SK-N-SH (cell line): ENCODE data around the gene CRTC1. TPM values are rescaled to one million over a fixed set of nuclear protein-coding genes. Genes with fewer than 3 reads are reported as not detected.

ENCODE experiments used
- CTCF ChIA-PET: fragments of 300-600, 350-600 bp; formaldehyde crosslinking; extraction: SDS; loops from one replicate; lab custom pipeline; 2021; lab: Yijun Ruan, JAX
- POLR2A ChIA-PET: fragments of 350-600 bp; sonication (Branson Sonifier 250); formaldehyde crosslinking; extraction: SDS; loops from one replicate; lab custom pipeline; 2020; ENCODE audit warnings: antibody characterized with exemption, inconsistent platforms; lab: Yijun Ruan, JAX
- DNase-seq: peaks from one replicate; pipeline ENCODE4 v3.0.0; 2012
- H2AFZ ChIP-seq: fragments of 200-600 bp; sonication (generic); 2 replicates; pipeline ENCODE4 v1.8.1; 2016; ENCODE audit warnings: antibody characterized with exemption, mild to moderate bottlenecking, low read depth
- H3F3A ChIP-seq: fragments of 200-600 bp; sonication (generic); replicated peaks from 2 replicates; pipeline ENCODE3; 2016; ENCODE audit warnings: antibody characterized with exemption, mild to moderate bottlenecking; ENCODE audit not compliant: insufficient read depth
- H3K27ac ChIP-seq, 2 experiments: fragments of 200-500 bp in 1 of 2; fragments of 200-600 bp in 1 of 2; sonication (Bioruptor generic) in 1 of 2; sonication (generic), shearing (Covaris generic) in 1 of 2; 2 replicates each; pipeline versions ENCODE4 v1.5.1 to v1.6.1; 2014 to 2016; ENCODE audit warnings: low read depth in 2 of 2, inconsistent platforms in 1 of 2, low read length in 1 of 2, mild to moderate bottlenecking in 1 of 2, mixed read lengths in 1 of 2
- H3K27me3 ChIP-seq: fragments of 200-600 bp; sonication (generic), shearing (Covaris generic); 2 replicates; pipeline ENCODE4 v1.6.1; 2016; ENCODE audit warnings: mixed run types; ENCODE audit not compliant: insufficient read depth
- H3K36me3 ChIP-seq, 2 experiments: fragments of 200-500 bp in 1 of 2; fragments of 200-600 bp in 1 of 2; sonication (Bioruptor generic) in 1 of 2; sonication (generic) in 1 of 2; replicated peaks in 1 of 2; 2 replicates each; pipeline versions ENCODE3 to v1.5.1; 2014 to 2016; ENCODE audit warnings: low read length in 1 of 2, mild to moderate bottlenecking in 1 of 2; ENCODE audit not compliant: insufficient read depth in 2 of 2, control insufficient read depth in 1 of 2
- H3K4me1 ChIP-seq, 2 experiments: fragments of 200-500 bp in 1 of 2; fragments of 200-600 bp in 1 of 2; sonication (Bioruptor generic) in 1 of 2; sonication (generic), shearing (Covaris generic) in 1 of 2; 2 replicates each; pipeline versions ENCODE4 v1.5.1 to v1.6.1; 2014 to 2016; ENCODE audit warnings: low read depth in 1 of 2, low read length in 1 of 2, mixed run types in 1 of 2; ENCODE audit not compliant: insufficient read depth in 2 of 2, control insufficient read depth in 1 of 2
- H3K4me2 ChIP-seq: fragments of 200-600 bp; sonication (generic), shearing (Covaris generic); 2 replicates; pipeline ENCODE4 v1.6.1; 2017; ENCODE audit warnings: mixed run types
- H3K4me3 ChIP-seq, 2 experiments: fragments of 200-500 bp in 1 of 2; fragments of 200-600 bp in 1 of 2; sonication (Bioruptor generic) in 1 of 2; sonication (generic), shearing (Covaris generic) in 1 of 2; 2 replicates each; pipeline versions ENCODE4 v1.5.1 to v1.8.1; 2014 to 2016; ENCODE audit warnings: low read depth in 2 of 2, inconsistent platforms in 1 of 2, low read length in 1 of 2, mild to moderate bottlenecking in 1 of 2, mixed read lengths in 1 of 2, moderate library complexity in 1 of 2
- H3K79me2 ChIP-seq: fragments of 200-600 bp; sonication (generic); 2 replicates; pipeline ENCODE4 v1.8.1; 2017; ENCODE audit warnings: mild to moderate bottlenecking; ENCODE audit not compliant: insufficient read depth
- H3K9ac ChIP-seq: fragments of 200-600 bp; sonication (generic); 2 replicates; pipeline ENCODE4 v1.6.1; 2017; ENCODE audit warnings: mixed run types
- H3K9me2 ChIP-seq: fragments of 200-600 bp; sonication (generic); 2 replicates; pipeline ENCODE4 v1.6.1; 2017; ENCODE audit warnings: mixed run types
- H3K9me3 ChIP-seq: fragments of 200-600 bp; sonication (generic); 2 replicates; pipeline ENCODE4 v1.6.1; 2017; ENCODE audit warnings: mixed run types, mild to moderate bottlenecking, moderate library complexity
- H4K20me1 ChIP-seq: fragments of 200-600 bp; sonication (generic); 2 replicates; pipeline ENCODE4 v1.6.1; 2017; ENCODE audit warnings: mild to moderate bottlenecking, mixed run types; ENCODE audit not compliant: insufficient read depth
- CHD2 ChIP-seq: fragments of 150-350 bp; IDR thresholded peaks from 2 replicates; pipeline ENCODE4 v1.6.1; 2018; ENCODE audit warnings: low read length; ENCODE audit not compliant: partially characterized antibody
- CTCF ChIP-seq: fragments of 200-600 bp; sonication (generic); IDR thresholded peaks from 2 replicates; pipeline ENCODE4 v1.6.1; 2017; ENCODE audit warnings: antibody characterized with exemption, mild to moderate bottlenecking, moderate library complexity
- ELF1 ChIP-seq: IDR thresholded peaks from 2 replicates; pipeline ENCODE4 v1.4.0; 2012
- EZH2phosphoT487 ChIP-seq: fragments of 200-600 bp; sonication (generic); IDR thresholded peaks from 2 replicates; pipeline ENCODE4 v1.6.1; 2017; ENCODE audit warnings: low read depth, mixed run types, mild to moderate bottlenecking, antibody characterized with exemption, moderate library complexity, borderline replicate concordance
- FOXJ3 ChIP-seq: sonication (generic); formaldehyde crosslinking; IDR thresholded peaks from 2 replicates; pipeline ENCODE4 v1.5.1; 2020; ENCODE audit warnings: mild to moderate bottlenecking, missing genetic modification reagents
- FOXM1 ChIP-seq: IDR thresholded peaks from 2 replicates; pipeline ENCODE4 v1.4.0; 2012; ENCODE audit warnings: low read depth, mild to moderate bottlenecking
- GABPA ChIP-seq: IDR thresholded peaks from 2 replicates; pipeline ENCODE4 v1.4.0; 2012; ENCODE audit warnings: low read depth, mild to moderate bottlenecking
- IRF3 ChIP-seq: fragments of 150-350 bp; IDR thresholded peaks from 2 replicates; pipeline ENCODE4 v1.6.1; 2016; ENCODE audit warnings: mild to moderate bottlenecking, low read depth, low read length
- JUND ChIP-seq: IDR thresholded peaks from 2 replicates; pipeline ENCODE4 v1.4.0; 2012
- MXI1 ChIP-seq: IDR thresholded peaks from 2 replicates; pipeline ENCODE4 v1.6.1; 2012; ENCODE audit warnings: mild to moderate bottlenecking, low read depth, low read length, improper control_type of control experiment
- NRF1 ChIP-seq: IDR thresholded peaks from 2 replicates; pipeline ENCODE4 v1.6.1; 2012; ENCODE audit warnings: low read depth, mild to moderate bottlenecking, low read length
- PBX3 ChIP-seq: IDR thresholded peaks from 2 replicates; pipeline ENCODE4; 2012
- SIN3A ChIP-seq: IDR thresholded peaks from 2 replicates; pipeline ENCODE4 v1.6.1; 2012; ENCODE audit warnings: low read depth, mild to moderate bottlenecking, low read length, moderate library complexity, borderline replicate concordance
- SMC3 ChIP-seq: IDR thresholded peaks from 2 replicates; pipeline ENCODE4 v1.6.1; 2012; ENCODE audit warnings: low read depth, low read length, improper control_type of control experiment
- TCF12 ChIP-seq: IDR thresholded peaks from 2 replicates; pipeline ENCODE4 v1.4.0; 2012
- TEAD4 ChIP-seq: IDR thresholded peaks from 2 replicates; pipeline ENCODE4 v1.4.0; 2012; ENCODE audit warnings: mild to moderate bottlenecking, borderline replicate concordance; ENCODE audit not compliant: insufficient read depth
- USF1 ChIP-seq: IDR thresholded peaks from 2 replicates; pipeline ENCODE4 v1.4.0; 2012; ENCODE audit warnings: low read depth, borderline replicate concordance
- USF2 ChIP-seq: fragments of 150-350 bp; IDR thresholded peaks from 2 replicates; pipeline ENCODE4 v1.6.1; 2017; ENCODE audit warnings: antibody characterized with exemption, low read length, low read depth, borderline replicate concordance
- YY1 ChIP-seq: IDR thresholded peaks from 2 replicates; pipeline ENCODE4 v1.4.0; 2012; ENCODE audit warnings: low read depth, mild to moderate bottlenecking
- ZBTB33 ChIP-seq: IDR thresholded peaks from 2 replicates; pipeline ENCODE4 v1.4.0; 2012; ENCODE audit warnings: low read depth, borderline replicate concordance
- WGBS: methylation state at CpG from one replicate; pipeline ENCODE4 v1.1.6; 2017; ENCODE audit warnings: low lambda C conversion rate; 5-methylcytosine and 5-hydroxymethylcytosine counted together
- polyA plus RNA-seq, 3 experiments: library from polyadenylated mRNA; depleted of rRNA; stranded (reverse); fragments of >200 nt; gene quantifications; 2 replicates each; pipeline ENCODE4 v1.2.3, GENCODE V29; 2012

The CRTC1 gene
- polyA plus RNA-seq, 1 of the 3 experiments (the other 2 are of a cell fraction), result 5.0 TPM

GRCh38 chr19:18777301-18778075 lies 94.0 kb downstream of the CRTC1 start:
- no peaks in the 10 kb centered on the region for H3K27me3 ChIP-seq
- 85% methylated on average over 58 of the region's 71 CpGs for WGBS
- ChIA-PET POLR2A (no interaction called here), CTCF (interaction anchor here (0.6 to 3.4 kb wide), 4 partner anchors 51 to 115 kb away, joined by 3 to 14 read pairs (median 4); no protein-coding TSS in a partner anchor)
- no peak for DNase-seq
- H3K4me3 ChIP-seq, result no peak overlapping the region
- no peaks in the 10 kb centered on the region for H3K36me3 ChIP-seq
- no peak overlapping the region for H3K4me2 ChIP-seq
- no peaks in the 10 kb centered on the region for H4K20me1 ChIP-seq
- H3K9me2 ChIP-seq, result no peaks in the 10 kb centered on the region
- H3K4me1 ChIP-seq, result peaks cover 20 to 31% of the 10 kb centered on the region in 2 experiments; a peak in 3 of 4 replicates
- peaks cover 10% of the 10 kb centered on the region for H3F3A ChIP-seq
- no peak overlapping the region for H2AFZ ChIP-seq
- H3K27ac ChIP-seq, result no peak overlapping the region
- no peaks in the 10 kb centered on the region for H3K79me2 ChIP-seq
- no peak overlapping the region for H3K9ac ChIP-seq
- TF ChIP-seq TCF12 (no peak), TEAD4 (no peak), GABPA (no peak), USF1 (no peak), IRF3 (no peak), ELF1 (no peak), ZBTB33 (no peak), YY1 (no peak), CTCF (no peak), FOXJ3 (CRISPR knock-in tag) (no peak), PBX3 (no peak), EZH2phosphoT487 (no peak), CHD2 (no peak), SIN3A (no peak), MXI1 (no peak), USF2 (no peak), JUND (no peak), FOXM1 (no peak), SMC3 (no peak), NRF1 (no peak)
- H3K9me3 ChIP-seq, result no peaks in the 10 kb centered on the region
